ENCODE results near the gene INF2. TPM values are rescaled to one million over a fixed set of nuclear protein-coding genes. Genes with fewer than 3 reads are reported as not detected.
A peak's percentile ranks its signal among the peaks of the same experiment; 100 is the strongest.

INF2 gene
- total RNA-seq, 1 experiment from 2014 or later, result 70.8 TPM

DNA sequence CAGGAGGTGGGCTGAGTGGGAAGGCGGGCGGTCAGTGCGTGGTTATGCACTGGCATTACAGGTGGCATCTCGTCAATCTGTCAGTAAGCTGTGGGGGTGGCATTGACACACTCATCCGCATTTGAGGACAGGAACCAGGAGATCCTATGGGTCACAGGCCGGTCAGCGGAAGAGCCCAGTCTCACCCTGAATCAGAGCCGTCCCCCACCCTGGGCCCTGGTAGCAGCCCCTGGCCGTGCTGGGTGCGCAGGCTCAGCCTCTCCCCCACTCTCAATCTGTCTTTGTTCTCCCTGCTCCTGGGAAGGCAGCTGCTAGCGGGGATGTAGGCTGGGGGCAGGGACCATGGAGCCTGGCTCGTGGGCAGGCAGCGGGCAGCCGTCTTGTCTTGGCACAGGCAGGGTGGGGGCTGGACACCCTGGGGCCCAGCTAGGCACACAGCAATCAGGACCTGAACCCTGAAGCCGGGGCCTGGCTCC lies 5.1 kb downstream of the INF2 start:
- DNase-seq, result no peak
- Histone ChIP-seq H3K36me3 (ENCODE audit: control insufficient read depth, insufficient read depth, low read length) (peaks cover 1% of the 10 kb centered on the region), H3K4me3 (ENCODE audit: low read depth, low read length) (no peak overlapping the region), H3K4me1 (peaks cover 23% of the 10 kb centered on the region), H3K27me3 (replicated peaks; ENCODE audit: control insufficient read depth, insufficient read depth, low read length) (no peaks in the 10 kb centered on the region), H3K9me3 (no peaks in the 10 kb centered on the region)
- ChIA-PET POLR2A (no interaction called here), CTCF (no interaction called here)
- intact Hi-C loops (cut with micrococcal nuclease; ENCODE audit: unreplicated experiment), result no loop called here
- no peak overlapping the region for H3K27ac Mint-ChIP-seq (ENCODE audit: unreplicated experiment)
- no peaks in the 10 kb centered on the region for H3K27me3 Mint-ChIP-seq (ENCODE audit: insufficient read depth, unreplicated experiment)
- H3K36me3 Mint-ChIP-seq (ENCODE audit: insufficient read depth, unreplicated experiment), result peaks cover 28% of the 10 kb centered on the region
- H3K4me1 Mint-ChIP-seq (ENCODE audit: low read depth, unreplicated experiment), result no peaks in the 10 kb centered on the region
- TF ChIP-seq, protein P1, sequence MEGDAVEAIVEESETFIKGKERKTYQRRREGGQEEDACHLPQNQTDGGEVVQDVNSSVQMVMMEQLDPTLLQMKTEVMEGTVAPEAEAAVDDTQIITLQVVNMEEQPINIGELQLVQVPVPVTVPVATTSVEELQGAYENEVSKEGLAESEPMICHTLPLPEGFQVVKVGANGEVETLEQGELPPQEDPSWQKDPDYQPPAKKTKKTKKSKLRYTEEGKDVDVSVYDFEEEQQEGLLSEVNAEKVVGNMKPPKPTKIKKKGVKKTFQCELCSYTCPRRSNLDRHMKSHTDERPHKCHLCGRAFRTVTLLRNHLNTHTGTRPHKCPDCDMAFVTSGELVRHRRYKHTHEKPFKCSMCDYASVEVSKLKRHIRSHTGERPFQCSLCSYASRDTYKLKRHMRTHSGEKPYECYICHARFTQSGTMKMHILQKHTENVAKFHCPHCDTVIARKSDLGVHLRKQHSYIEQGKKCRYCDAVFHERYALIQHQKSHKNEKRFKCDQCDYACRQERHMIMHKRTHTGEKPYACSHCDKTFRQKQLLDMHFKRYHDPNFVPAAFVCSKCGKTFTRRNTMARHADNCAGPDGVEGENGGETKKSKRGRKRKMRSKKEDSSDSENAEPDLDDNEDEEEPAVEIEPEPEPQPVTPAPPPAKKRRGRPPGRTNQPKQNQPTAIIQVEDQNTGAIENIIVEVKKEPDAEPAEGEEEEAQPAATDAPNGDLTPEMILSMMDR (IDR thresholded peaks at IDR 0.05; ENCODE audit: insufficient read depth in 1 of 2, low read depth in 1 of 2, low read length in 1 of 2, severe bottlenecking in 1 of 2, unreplicated experiment in 1 of 2), result no peak
- BruUV-seq (replicated peaks), result no TSS peak
- no peaks in the 10 kb centered on the region for H3K9me3 Mint-ChIP-seq (ENCODE audit: unreplicated experiment)
- H3K4me3 Mint-ChIP-seq (ENCODE audit: unreplicated experiment), result no peak overlapping the region

DNA sequence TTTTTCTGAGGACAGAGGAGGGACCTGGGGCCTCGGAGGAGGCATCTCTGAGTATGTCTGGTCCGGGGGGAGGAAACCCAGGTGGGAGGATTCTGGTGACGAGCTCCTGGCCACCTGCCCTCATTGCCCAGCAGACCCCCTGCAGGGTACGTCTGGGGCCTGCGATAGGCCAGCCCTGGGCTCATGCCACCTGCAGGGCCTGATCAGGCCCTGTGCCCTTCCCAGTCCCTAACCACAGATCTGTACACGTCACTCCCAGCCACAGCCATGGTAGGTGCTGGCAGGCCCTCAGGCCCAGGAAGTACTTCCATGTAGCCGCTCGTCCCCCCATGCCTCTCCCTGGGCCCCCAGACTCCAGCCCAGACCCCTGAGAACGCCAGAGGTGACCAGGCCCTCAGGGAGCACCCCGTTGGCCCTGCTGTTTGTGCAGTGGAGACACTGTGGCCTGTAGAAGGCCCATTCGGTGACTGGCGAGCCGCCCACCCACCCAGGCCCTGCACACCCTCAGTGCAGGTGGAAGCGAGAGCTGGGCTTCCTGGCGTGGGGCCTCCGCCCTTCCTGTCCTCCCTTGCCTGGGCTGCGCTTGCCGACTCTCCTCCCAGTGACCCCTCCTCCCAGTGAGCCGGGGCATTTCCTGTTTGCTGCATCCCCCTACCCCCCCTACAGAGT lies 5.7 kb downstream of the INF2 start:
- Histone ChIP-seq H3K36me3 (ENCODE audit: control insufficient read depth, insufficient read depth, low read length) (peaks cover 1% of the 10 kb centered on the region), H3K4me3 (ENCODE audit: low read depth, low read length) (no peak overlapping the region), H3K27me3 (replicated peaks; ENCODE audit: control insufficient read depth, insufficient read depth, low read length) (no peaks in the 10 kb centered on the region), H3K9me3 (no peaks in the 10 kb centered on the region), H3K4me1 (peaks cover 23% of the 10 kb centered on the region)
- TF ChIP-seq, protein P1 (IDR thresholded peaks at IDR 0.05; ENCODE audit: insufficient read depth in 1 of 2, low read depth in 1 of 2, low read length in 1 of 2, severe bottlenecking in 1 of 2, unreplicated experiment in 1 of 2), result no peak
- CTCF ChIA-PET, result no interaction called here
- H3K9me3 Mint-ChIP-seq (ENCODE audit: unreplicated experiment), result no peaks in the 10 kb centered on the region
- intact Hi-C loops (cut with micrococcal nuclease; ENCODE audit: unreplicated experiment), result no loop called here
- POLR2A ChIA-PET, result interaction anchor here (0.6 kb wide), 1 partner anchor 8 kb away, joined by 5 read pairs; no protein-coding TSS in a partner anchor
- peak overlapping the region; percentile 5 for H3K27ac Mint-ChIP-seq (ENCODE audit: unreplicated experiment)
- peaks cover 34% of the 10 kb centered on the region for H3K36me3 Mint-ChIP-seq (ENCODE audit: insufficient read depth, unreplicated experiment)
- no peak overlapping the region for H3K4me3 Mint-ChIP-seq (ENCODE audit: unreplicated experiment)
- H3K27me3 Mint-ChIP-seq (ENCODE audit: insufficient read depth, unreplicated experiment), result no peaks in the 10 kb centered on the region
- BruUV-seq (replicated peaks), result no TSS peak
- no peak for DNase-seq
- H3K4me1 Mint-ChIP-seq (ENCODE audit: low read depth, unreplicated experiment), result no peaks in the 10 kb centered on the region

DNA sequence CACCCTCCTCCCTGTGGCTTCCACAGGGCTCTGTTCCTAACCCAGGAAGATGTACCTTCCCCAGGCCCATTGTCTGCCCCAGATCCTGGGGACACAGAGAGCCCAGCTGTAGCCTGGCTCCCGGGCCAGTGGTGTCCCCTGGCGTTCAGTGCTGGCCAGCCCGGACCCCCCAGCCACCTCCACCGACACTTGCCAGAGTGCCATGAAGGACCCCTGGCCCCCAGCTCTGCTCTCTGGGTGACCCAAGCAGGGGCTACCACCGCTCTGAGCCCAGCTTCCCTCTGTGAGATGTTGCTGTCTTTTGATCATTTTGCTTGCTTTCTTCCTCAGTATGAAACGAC lies 6.2 kb downstream of the INF2 start:
- ChIA-PET CTCF (no interaction called here), POLR2A (interaction anchor here (0.6 kb wide), 1 partner anchor 8 kb away, joined by 5 read pairs; no protein-coding TSS in a partner anchor)
- TF ChIP-seq, protein P1 (IDR thresholded peaks at IDR 0.05; ENCODE audit: insufficient read depth in 1 of 2, low read depth in 1 of 2, low read length in 1 of 2, severe bottlenecking in 1 of 2, unreplicated experiment in 1 of 2), result no peak
- H3K4me3 ChIP-seq (ENCODE audit: low read depth, low read length), result no peak overlapping the region
- no peaks in the 10 kb centered on the region for H3K9me3 ChIP-seq
- H3K27me3 ChIP-seq (replicated peaks; ENCODE audit: control insufficient read depth, insufficient read depth, low read length), result no peaks in the 10 kb centered on the region
- H3K9me3 Mint-ChIP-seq (ENCODE audit: unreplicated experiment), result no peaks in the 10 kb centered on the region
- H3K27me3 Mint-ChIP-seq (ENCODE audit: insufficient read depth, unreplicated experiment), result no peaks in the 10 kb centered on the region
- DNase-seq, result no peak
- no peaks in the 10 kb centered on the region for H3K4me1 Mint-ChIP-seq (ENCODE audit: low read depth, unreplicated experiment)
- H3K36me3 Mint-ChIP-seq (ENCODE audit: insufficient read depth, unreplicated experiment), result peaks cover 39% of the 10 kb centered on the region
- intact Hi-C loops (cut with micrococcal nuclease; ENCODE audit: unreplicated experiment), result no loop called here
- peak overlapping the region; percentile 5 for H3K27ac Mint-ChIP-seq (ENCODE audit: unreplicated experiment)
- no TSS peak for BruUV-seq (replicated peaks)
- peaks cover 18% of the 10 kb centered on the region for H3K4me1 ChIP-seq
- H3K36me3 ChIP-seq (ENCODE audit: control insufficient read depth, insufficient read depth, low read length), result peaks cover 1% of the 10 kb centered on the region
- H3K4me3 Mint-ChIP-seq (ENCODE audit: unreplicated experiment), result no peak overlapping the region
